Mesodermal cell (in vitro differentiated cells): ENCODE measurements around the gene CXCR4.

Experiments
- H3K27ac ChIP-seq: 2 replicates; pipeline ENCODE4 v1.7.0; 2013; ENCODE audit warnings: mild to moderate bottlenecking, low read depth, low read length, moderate library complexity; ENCODE audit not compliant: severe bottlenecking
- H3K36me3 ChIP-seq: 2 replicates; pipeline ENCODE4 v1.7.1; 2013; ENCODE audit warnings: mild to moderate bottlenecking, low read length, moderate library complexity; ENCODE audit not compliant: control insufficient read depth, insufficient read depth
- H3K4me1 ChIP-seq: one replicate; pipeline ENCODE4 v1.7.1; 2013; ENCODE audit warnings: mild to moderate bottlenecking, low read length; ENCODE audit not compliant: insufficient read depth, control insufficient read depth, poor library complexity, severe bottlenecking
- H3K4me3 ChIP-seq: 2 replicates; pipeline ENCODE4 v1.7.0; 2013; ENCODE audit warnings: low read length, control low read depth, mild to moderate bottlenecking; ENCODE audit not compliant: insufficient read depth, poor library complexity, severe bottlenecking; ENCODE audit errors: extremely low read depth
- H3K9me3 ChIP-seq: 2 replicates; pipeline ENCODE4 v1.7.1; 2013; ENCODE audit warnings: mild to moderate bottlenecking, low read length, moderate library complexity; ENCODE audit not compliant: control insufficient read depth
- WGBS, 2 experiments: methylation state at CpG; one replicate each; pipeline ENCODE4 v1.1.5; 2013; ENCODE audit warnings: missing lambda C conversion rate in 2 of 2; ENCODE audit not compliant: insufficient coverage in 2 of 2; 5-methylcytosine and 5-hydroxymethylcytosine counted together

CXCR4 gene

DNA sequence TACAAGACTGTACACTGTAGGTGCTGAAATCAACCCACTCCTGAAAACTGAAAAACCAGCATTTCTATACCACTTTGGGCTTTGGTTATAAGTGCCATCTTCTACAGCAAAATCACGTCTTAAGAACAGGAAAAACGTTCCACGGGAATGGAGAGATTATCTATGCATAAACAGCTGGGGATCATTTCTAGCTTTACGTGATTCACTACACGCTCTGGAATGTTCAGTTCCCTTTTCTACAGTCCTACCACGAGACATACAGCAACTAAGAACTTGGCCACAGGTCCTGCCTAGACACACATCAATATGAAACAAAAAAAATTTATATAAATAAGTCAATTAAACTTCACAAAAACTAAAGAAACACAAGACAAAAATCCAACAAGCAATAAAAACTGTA lies 3.6 kb downstream of the CXCR4 start:
- Histone ChIP-seq H3K36me3 (peaks cover 24% of the 10 kb centered on the region), H3K27ac (no peak overlapping the region), H3K9me3 (no peaks in the 10 kb centered on the region), H3K4me3 (no peak overlapping the region), H3K4me1 (peaks cover 10% of the 10 kb centered on the region)
- WGBS, 2 experiments = 93 to 100% methylated on average over 5 to 6 of the region's 6 CpGs

- Histone ChIP-seq H3K27ac (no peak overlapping the region), H3K9me3 (no peaks in the 10 kb centered on the region), H3K4me1 (peaks cover 10% of the 10 kb centered on the region), H3K4me3 (no peak overlapping the region), H3K36me3 (peaks cover 24% of the 10 kb centered on the region)
- 82 to 92% methylated on average over 2 of the region's 6 CpGs for WGBS, 2 experiments
Measured at GRCh38 chr2:136113209-136113971, 4.6 kb downstream of the CXCR4 start.

GRCh38 chr2:136112317-136113208 lies 5.4 kb downstream of the CXCR4 start:
- Histone ChIP-seq H3K4me1 (peaks cover 10% of the 10 kb centered on the region), H3K36me3 (peaks cover 24% of the 10 kb centered on the region), H3K9me3 (no peaks in the 10 kb centered on the region), H3K27ac (no peak overlapping the region), H3K4me3 (no peak overlapping the region)
- WGBS, 2 experiments = 59 to 72% methylated on average over 2 to 3 of the region's 5 CpGs

DNA sequence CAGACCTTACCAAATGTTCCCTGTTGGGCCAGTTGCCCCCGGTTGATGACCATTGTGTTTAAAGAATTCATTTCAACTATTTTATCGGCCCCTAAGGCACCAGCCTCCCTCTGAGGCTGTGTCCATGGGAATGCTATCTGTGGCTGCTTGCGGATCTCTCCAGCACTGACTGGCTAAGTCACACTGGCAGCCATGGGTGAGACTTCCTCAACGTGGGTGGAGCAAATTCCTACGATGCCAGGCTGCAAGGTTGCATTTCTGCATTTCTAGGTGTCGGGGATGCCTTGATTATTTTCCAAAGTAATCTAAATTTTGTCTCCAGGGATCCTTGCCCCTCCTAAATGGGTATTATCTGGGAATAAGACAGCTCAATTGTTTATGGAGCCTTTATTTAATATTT lies 6.2 kb downstream of the CXCR4 start:
- 74 to 80% methylated on average over 4 to 6 of the region's 6 CpGs for WGBS, 2 experiments
- no peaks in the 10 kb centered on the region for H3K9me3 ChIP-seq
- peaks cover 24% of the 10 kb centered on the region for H3K36me3 ChIP-seq
- H3K27ac ChIP-seq = no peak overlapping the region
- peaks cover 10% of the 10 kb centered on the region for H3K4me1 ChIP-seq
- no peak overlapping the region for H3K4me3 ChIP-seq

DNA sequence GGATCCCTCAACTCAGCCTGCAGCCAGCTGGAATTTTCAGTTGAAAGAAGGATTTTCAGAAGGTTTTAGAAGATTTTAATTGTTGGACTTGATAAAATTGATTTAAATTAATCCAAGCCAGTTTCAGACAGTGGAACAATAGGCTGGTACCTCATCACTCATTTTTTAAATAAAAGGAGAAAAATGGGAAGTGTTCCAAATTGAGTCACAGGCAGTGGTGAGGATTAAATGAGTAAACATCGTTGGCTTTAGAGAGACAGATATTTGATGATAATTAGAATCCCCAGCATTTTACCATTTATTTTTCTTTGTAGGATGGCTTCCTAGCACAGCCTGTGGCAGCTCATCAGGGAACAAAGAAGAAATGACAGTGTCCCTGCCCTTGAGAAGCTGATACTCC lies 7.4 kb downstream of the CXCR4 start:
- H3K4me3 ChIP-seq = no peak overlapping the region
- no CpG with 5 or more reads among the region's 1 CpG for WGBS, 2 experiments
- no peak overlapping the region for H3K27ac ChIP-seq
- no peaks in the 10 kb centered on the region for H3K9me3 ChIP-seq
- H3K4me1 ChIP-seq = peaks cover 2% of the 10 kb centered on the region
- H3K36me3 ChIP-seq = peaks cover 21% of the 10 kb centered on the region

DNA sequence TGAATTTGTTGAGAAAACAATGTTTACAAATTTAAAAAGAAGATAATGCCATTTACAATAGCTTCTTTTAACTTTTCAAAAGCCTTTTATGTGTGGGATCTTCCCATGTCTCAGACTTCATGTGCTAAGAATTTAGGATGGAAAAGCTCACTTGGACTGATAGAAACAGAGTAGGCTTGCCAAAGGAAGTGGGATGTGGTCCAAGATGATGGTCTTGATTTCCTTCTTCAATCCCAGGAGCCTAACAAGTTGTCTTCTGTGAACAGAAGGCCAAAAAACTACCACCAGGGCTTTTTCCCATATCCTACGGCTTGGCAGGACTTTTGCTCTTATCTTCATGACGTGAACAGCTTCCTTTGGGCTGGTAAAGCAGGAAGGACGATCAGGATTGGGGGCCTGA lies 9.5 kb downstream of the CXCR4 start:
- Histone ChIP-seq H3K27ac (no peak overlapping the region), H3K4me3 (no peak overlapping the region), H3K9me3 (no peaks in the 10 kb centered on the region), H3K4me1 (no peaks in the 10 kb centered on the region), H3K36me3 (peaks cover under 1% of the 10 kb centered on the region)
- WGBS, 2 experiments = 90 to 97% methylated on average over 2 to 3 of the region's 3 CpGs

DNA sequence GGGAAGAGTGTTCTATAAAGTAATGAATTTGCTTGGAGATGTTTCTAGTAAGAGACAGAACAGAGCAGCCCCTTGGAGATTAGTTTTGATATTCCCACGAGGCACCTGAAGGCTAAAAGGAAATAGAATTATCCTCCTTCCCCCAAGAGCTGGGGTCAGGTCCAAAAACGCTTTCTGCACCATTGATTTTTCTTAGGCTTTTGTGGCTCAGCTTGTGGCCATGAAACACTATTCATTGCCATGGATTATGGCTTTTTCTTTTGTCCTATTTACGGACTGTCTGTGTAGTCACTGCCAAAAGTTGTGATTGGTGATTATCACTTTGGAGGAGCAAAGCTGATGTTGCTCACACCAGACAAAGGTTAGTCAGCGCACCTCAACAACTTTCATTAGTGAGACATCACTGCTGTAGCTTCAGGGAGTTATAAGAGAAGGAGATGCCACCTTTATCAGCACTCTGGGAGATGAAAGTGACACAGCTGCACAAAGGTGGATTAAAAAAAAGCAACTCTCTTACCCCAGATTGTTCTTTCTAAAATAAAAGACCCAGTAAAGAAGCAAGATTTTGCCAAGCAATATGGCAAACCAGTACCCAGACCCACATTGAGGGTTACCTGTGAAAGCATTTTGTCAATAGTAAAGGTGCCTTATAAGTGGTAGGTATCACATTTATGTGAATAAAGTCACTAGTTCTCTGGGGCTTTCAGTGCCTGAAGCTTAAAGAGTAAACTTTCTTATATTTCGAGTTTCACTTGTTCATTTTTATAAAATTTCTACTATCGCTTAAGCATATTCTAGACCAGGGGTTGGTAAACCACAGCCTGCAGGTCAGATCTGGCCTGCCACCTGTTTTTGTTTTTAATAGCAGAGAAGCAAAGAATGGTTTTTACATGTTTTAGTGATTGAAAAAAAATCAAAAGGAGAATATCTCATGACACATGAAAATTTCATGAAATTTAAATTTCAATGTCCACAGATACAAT lies 10.6 kb downstream of the CXCR4 start:
- Histone ChIP-seq H3K27ac (no peak overlapping the region), H3K4me3 (no peak overlapping the region), H3K36me3 (no peaks in the 10 kb centered on the region), H3K9me3 (no peaks in the 10 kb centered on the region), H3K4me1 (no peaks in the 10 kb centered on the region)
- WGBS, 2 experiments = 75 to 94% methylated on average over 3 of the region's 6 CpGs

- 90 to 95% methylated on average over 5 to 6 of the region's 7 CpGs for WGBS, 2 experiments
- H3K9me3 ChIP-seq = no peaks in the 10 kb centered on the region
Measured at GRCh38 chr2:136106505-136106904, 11.4 kb downstream of the CXCR4 start.

DNA sequence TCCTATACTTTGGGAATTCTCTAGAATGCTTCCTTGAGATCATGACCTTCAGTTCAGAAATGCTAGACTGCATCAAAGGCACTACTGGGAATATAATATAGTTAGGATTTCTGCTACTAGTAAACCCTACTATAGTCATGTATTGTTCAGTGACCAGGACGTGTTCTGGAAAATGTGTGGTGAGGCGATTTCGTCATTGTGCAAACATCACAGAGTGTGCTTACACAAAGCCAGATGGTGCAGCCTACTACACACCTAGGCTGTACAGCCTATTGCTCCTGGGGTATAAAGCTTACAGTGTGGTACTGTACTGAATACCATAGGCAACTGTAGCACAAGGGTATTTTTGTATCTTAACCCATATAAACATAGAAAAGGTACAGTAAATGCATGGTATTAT lies 13.0 kb downstream of the CXCR4 start:
- Histone ChIP-seq H3K4me1 (no peaks in the 10 kb centered on the region), H3K4me3 (no peak overlapping the region), H3K9me3 (no peaks in the 10 kb centered on the region), H3K36me3 (no peaks in the 10 kb centered on the region), H3K27ac (no peak overlapping the region)
- WGBS, 2 experiments = 96 to 100% methylated on average over 2 to 3 of the region's 3 CpGs

More at GRCh38 chr2:136106505-136106904, 11.4 kb downstream of the CXCR4 start:
- Histone ChIP-seq H3K36me3 (no peaks in the 10 kb centered on the region), H3K27ac (no peak overlapping the region), H3K4me3 (no peak overlapping the region), H3K4me1 (no peaks in the 10 kb centered on the region)

- Histone ChIP-seq H3K9me3 (no peaks in the 10 kb centered on the region), H3K36me3 (no peaks in the 10 kb centered on the region), H3K4me3 (no peak overlapping the region), H3K4me1 (no peaks in the 10 kb centered on the region), H3K27ac (no peak overlapping the region)
- WGBS, 2 experiments = 94 to 100% methylated on average over 2 of the region's 2 CpGs
Measured at GRCh38 chr2:136101042-136101441, 16.9 kb downstream of the CXCR4 start.
